GM19035 (cell line): ENCODE measurements around the gene EVA1C.
"Not testable (repeated sequence)": the region's sequence is repeated elsewhere in the genome, so short reads cannot be mapped to it uniquely, and the experiment has no call there.

Experiments used
- ATAC-seq: cut with Tn5 transposase; IDR thresholded peaks from one replicate; pipeline ENCODE4 v1.9.1; 2021; ENCODE audit not compliant: unreplicated experiment

Gene EVA1C, protein sequence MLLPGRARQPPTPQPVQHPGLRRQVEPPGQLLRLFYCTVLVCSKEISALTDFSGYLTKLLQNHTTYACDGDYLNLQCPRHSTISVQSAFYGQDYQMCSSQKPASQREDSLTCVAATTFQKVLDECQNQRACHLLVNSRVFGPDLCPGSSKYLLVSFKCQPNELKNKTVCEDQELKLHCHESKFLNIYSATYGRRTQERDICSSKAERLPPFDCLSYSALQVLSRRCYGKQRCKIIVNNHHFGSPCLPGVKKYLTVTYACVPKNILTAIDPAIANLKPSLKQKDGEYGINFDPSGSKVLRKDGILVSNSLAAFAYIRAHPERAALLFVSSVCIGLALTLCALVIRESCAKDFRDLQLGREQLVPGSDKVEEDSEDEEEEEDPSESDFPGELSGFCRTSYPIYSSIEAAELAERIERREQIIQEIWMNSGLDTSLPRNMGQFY

DNA sequence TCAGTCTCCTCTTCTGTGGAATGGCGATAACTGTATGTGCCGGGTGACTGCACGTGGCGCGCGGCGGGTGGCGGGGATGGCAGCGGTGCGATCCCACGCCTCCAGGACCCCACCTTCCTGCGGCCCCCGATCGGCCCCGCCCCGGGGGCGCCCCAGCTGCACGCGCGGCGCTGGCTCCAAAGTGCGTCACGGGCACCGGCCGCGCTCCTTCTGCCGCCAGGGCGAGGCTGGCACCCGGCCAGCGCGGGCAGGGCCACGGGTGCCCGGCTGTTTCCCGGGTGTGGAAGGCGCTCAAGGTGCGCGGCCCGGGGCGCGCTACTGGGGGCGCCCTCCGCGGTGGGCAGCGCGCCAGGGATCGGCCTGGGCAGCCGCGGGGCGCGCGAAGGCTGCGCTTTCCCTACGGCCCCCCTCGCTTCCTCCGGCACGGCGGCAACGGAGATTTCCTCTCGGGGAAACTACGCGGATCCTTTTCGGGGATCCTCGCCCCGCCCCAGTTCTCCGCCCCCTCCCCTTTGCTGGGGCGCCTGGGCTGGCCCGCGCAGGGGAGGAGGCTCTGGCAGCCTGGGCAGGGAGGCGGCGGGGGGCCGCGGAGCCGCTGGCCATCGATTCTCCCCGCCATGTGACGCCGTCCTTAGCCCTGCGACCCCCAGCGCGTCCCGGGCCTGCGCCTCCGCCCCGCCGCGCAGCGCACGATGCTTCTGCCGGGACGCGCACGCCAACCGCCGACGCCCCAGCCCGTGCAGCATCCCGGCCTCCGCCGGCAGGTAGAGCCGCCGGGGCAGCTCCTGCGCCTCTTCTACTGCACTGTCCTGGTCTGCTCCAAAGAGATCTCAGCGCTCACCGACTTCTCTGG is at the start of gene EVA1C:
TSS of gene EVA1C (plus strand) at position 545 of the 853 bp plus-strand sequence. CDS start at position 693, 148 bp downstream.
- ATAC-seq = no peak

DNA sequence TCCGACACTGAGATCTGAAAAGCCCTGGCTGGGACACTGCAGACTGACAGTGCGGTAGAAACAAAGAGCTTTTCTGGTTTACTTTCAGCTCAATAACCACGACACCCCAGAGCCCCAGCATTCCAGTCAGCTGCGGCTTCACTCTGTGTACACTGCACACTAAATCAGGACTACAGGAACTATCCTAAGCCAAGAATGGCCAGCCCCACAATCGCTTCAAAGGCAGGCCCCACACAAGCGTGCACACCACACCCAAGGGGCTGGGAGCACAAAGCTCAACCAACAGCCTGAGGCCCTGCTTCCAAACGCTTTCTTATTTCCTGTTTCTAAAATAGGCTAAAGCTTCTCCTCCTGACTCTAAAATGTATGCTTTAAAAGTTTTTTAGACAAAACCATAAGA is 48.1 kb upstream of the EVA1C start:
- ATAC-seq = no peak

DNA sequence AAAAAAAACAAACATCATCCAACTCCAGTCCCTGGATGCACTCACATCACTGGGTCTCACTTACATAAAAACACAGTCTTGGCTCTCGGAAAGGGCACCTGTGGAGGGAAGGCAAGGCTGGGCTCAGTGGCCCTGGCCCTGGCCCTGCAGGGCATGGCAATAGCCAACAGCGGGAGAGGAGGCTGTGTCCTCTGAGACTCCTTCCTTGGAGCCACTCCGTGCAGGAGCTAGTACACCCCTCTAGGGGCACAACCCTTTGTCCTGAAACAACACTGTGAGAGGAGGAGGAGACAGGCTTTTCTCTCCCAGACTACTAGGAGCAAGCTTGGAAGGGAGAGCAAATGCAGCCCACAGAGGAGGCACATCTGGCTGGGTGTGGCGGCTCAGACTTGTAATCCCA is 47.7 kb upstream of the EVA1C start:
- no peak for ATAC-seq

DNA sequence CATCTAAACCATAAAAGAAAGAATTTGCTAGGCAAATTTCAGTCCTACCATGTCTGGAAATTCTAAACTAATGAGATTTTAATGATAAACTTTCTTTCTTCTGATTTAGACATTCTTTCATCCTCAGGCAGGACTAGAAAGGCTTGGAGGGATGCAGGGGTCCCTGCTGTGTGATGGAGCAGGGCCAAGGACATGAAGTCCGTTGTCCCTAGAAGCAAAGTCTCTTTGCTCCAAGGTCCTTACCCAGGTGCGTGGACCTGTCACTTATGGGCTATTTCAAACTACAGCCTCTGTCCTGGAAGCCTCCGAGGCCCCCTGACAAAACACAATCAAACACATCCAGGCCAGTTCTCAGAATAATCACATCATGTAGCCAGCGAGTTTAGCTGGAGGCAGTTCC is 46.3 kb upstream of the EVA1C start:
- ATAC-seq = no peak

DNA sequence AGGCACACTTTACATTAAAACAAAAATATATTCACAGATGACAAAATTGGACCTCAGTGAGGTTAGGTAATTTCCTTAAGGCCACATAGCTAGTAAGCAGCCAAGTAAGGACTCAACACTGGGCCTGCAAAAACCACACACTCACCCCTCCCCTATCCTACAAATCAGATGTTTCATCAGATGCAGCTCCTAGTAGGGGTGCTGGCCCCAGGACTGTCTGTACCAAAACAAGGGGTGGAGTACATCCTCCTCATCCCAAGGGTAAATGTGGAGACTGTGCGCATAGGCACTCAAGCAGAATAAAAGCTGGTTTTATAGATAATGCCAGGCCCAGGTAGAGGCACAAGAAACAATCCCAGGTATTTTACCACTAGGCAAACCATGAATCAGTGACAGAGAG is 45.3 kb upstream of the EVA1C start:
- ATAC-seq = no peak

DNA sequence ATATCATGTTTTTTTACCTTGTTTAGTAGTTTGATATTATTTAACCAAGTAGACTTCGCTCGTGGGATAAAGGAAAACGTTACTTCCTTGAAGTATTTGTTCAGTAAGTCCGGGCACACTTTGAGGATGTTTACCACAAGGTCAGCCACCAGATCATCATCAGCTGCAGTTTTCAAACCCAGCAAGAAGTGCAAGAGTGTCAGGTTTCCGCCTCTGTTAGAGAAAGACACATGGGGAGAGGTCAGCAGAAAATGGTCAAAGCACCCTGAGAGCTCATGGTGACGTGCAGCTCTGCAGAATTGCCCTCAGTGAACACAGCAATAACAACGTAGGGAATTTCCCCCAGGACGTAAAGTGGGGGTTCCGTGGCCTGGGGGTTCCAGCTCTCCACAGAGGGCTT is 44.1 kb upstream of the EVA1C start:
- ATAC-seq = no peak

DNA sequence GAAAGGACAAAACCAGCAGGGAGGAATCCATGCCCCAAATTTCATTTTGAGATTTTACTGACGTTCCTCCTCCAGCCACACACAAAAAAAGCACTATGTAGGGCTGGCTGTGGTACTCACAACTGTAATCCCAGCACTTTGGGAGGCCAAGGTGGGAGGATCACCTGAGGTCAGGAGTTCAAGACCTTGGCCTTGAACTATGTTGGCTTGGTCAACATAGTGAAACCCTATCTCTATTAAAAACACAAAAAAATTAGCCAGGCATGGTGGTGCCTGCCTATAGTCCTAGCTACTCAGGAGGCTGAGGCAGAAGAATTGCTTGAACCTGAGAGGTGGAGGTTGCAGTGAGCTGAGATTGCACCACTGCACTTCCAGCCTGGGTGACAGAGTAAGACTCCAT is 43.5 kb upstream of the EVA1C start:
- ATAC-seq = not testable (repeated sequence)

DNA sequence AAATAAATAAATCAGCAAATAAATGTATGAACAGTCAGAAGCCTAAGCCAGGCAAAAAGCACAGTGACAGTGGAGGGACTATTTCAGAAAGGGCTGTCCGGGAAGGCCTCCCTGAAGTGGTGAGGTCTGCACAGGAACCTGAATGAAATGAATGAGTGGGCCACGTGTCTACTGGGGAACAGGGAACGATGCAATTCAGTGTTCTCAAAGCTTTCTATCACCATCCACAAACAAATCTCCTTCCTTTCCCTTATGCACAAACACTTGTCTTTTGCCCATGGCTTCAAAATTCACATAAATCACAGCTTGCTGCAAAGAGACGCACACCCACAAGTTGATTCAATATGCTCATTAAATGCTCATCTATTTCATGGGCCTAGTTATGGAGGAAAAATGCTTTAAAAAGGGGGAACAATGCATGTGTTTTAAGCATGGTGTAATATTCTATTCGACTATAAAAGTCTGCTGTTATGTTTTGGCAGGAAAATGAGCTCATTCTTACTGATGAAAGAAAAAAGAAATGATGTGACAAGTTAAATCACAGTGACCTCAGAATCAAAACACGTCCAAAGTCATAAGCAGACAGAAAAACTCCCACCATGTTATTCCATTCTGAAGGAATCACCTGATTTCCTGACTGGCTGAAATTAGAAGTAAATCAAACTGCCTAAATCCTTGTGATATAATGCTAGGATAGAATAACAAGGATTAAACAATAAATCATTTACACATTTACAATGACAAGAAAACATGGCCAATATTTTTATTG is 41.3 kb upstream of the EVA1C start:
- ATAC-seq = no peak

DNA sequence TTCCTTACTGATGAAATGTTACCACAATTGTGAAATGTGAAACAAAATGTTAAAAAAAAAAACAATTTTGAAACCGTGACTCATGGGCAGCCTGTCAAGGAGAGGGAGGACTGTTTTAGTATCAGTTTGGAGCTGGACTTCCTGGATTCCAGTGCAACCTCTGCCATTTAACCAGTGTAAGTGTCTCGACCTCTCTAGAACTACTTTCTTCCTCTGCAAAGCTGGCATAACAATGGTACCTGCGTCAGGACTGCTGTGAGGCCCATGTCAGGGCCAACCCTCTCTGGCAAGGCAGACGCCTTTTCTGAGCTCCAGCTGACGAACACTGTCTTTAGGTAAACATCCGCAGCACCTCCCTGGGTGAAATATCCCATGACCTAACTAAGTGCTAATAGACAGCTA is 40.6 kb upstream of the EVA1C start:
- no peak for ATAC-seq

DNA sequence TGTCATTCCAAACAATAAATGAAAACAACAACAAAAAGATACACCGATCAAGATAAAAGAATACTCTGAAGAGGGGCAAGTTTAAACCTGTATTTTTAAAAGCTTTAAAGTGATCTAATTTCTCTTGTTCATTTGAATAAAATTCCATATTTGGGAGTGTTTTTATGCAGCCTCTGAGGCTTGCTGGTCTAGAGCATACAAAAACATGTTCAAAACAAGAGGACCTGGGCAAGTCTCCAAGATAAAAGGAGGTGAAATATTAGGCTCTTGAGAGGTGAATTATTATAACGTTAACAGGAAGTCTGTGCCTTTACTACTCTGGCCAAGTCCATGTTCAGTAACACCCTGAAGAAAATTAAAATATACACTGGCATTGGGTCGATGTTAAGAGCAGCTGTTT is 39.8 kb upstream of the EVA1C start:
- ATAC-seq = no peak

DNA sequence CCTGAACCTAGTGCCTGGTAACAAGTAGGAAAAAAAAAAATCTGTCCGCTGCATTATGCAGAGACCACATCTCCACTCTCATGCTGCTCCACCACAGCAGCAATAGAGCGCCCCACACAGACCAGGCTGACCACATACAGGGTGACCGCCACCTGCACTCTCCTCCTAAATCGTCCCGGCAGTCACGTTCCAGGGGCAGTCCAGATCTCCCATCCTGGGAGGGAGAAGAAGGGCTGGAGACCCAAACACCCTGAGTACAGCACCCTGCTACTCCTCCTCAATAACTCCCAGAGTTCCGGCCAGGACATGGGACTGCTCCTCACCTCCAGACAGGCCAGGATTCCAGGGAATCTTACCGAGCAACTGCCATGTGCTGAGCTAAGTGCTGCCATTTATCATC is 35.0 kb upstream of the EVA1C start:
- ATAC-seq = no peak

DNA sequence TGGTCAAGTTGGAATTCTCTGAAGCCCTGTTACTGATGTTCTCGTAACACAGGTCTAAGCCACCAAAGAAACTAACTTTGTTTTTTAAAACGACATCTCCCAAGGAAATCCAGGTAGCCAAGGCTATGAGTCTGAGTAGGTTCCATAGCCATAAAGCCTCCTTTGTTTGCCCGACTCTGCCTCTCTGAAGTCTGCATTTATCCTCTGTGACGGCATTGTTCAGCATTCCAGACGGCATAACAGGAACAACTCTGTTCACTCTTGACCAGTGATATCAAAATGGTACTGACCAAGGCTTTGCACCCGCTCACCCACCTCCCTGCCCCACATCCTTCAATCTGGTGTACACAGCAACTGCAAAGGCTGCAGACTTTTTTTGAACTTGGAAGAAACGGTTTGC is 34.5 kb upstream of the EVA1C start:
- ATAC-seq = no peak

DNA sequence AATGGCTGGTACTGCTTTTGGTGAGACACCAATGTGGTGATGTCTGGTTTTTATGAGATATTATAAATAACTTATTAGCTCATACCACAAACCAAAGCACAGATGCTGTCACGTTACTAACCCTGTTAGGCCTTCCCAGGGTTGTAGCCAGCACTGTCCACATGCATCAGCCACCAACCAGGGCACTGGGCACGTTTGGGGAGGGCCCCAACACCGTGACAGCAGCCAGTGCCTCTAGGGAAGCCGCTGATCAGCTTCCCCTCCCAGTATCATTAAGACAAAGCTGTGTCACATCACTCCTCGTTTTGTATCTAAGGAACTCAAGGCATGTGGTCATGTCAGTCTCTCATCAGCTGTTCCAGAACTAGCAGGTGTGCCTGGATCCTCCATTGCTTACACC is 33.5 kb upstream of the EVA1C start:
- ATAC-seq = no peak

DNA sequence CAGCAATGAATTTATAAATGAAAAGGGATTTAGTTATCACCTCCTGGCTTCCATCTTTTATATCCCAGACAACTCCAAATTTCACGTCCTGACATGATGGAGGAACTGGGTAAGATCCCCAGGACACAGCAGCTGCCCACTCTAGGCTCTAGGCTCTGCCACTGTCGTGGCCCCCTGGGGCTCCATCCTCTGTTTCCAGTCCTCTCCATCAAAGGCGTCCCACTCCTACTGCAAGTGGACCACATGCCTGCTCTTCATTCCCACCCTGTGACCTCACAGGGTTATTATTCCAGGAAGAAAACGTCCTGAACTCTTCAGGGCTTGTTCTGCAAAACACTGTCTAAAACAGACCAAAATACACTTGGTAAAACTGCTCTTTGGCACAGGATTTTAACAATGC is 31.6 kb upstream of the EVA1C start:
- ATAC-seq = no peak

DNA sequence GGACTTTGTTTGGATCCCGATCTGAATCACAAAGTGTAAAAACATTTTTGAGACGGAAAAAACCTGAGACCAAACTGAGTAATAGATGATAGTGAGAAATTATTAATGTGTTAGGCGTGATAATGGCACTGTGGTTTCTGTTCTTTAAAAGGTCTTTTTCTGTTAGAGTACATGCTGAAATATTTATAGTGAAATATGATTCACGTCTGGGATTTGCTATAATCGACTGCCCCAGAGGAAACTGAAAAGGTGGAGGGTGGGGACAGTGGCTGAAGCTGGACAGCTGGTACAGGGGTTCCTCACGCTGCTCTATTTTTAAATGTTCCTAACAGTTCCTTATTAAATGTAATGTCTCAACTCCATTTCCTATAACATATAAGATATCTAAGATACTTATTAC is 30.9 kb upstream of the EVA1C start:
- no peak for ATAC-seq

DNA sequence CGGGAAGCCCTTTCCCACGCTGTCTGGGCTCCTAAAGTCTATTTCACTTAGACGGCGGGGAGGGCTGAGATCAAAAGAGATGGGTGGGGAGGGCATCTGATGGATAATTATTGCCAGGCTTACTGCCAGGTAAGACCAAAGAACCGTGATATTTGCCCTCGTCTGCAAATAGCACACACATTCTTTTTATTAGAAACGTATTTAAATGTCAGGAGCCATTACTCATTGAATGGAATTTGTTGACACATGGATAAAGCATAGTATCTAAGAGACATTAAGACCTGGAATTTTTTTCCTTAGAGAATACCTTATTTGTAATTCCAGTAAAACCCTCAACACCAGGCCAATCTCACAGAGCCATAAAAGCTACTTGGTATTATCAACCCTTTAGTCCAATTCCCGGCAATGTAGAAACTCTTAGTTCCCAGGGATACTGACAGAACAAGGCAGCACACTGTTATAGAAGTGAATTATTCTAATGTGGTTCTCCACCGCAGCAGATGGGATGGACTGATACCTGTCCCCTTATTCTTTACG is 30.3 kb upstream of the EVA1C start:
- no peak for ATAC-seq

DNA sequence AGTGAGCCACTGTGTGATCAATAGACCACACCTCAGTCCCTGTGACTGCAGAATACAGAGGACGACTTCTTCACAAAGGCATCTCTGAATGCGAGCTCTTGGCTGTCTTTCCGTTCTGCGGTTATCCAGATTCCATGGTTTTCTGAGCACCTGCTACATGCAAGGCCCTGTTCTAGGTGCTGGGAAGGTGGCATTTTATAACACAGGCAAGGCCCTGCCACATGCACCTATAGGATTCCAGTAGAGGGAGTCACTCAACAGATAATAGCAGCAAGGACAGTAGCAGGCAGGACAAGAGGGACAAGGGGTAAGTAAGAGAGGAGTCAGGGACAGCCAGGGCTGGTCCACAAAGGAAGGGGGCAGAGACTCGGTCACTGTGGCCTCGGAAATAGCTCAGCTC is 28.7 kb upstream of the EVA1C start:
- no peak for ATAC-seq

DNA sequence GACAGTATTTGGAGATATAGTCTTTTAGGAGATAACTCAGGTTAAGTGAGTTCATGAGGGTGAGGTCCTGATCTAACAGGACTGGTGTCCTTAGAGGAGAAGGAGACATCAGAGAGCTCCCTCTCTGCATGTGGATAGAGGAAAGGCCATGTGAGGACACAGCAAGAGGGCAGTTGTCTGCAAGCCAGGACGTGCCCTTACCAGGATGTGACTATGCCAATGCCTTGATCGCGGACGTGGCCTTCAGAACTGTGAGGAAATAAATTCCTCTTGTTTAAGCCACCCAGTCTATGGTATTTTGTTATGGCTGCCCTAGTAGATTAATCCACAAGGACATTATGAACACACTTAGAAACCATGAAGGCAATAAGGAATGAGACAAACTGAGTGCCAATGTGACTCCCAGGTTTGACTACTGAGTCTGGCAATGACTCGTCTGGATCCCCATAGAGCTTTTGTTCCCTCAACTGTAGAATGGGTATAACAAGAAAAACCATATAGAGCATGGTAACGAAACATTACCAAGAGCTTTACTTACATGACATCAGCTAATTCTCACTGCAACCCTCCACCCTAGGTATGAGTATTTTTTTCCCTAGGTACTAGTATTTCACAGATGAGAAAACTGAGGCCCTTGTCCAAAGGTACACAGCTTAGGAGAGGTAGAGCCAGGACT is 26.2 kb upstream of the EVA1C start:
- ATAC-seq = no peak

DNA sequence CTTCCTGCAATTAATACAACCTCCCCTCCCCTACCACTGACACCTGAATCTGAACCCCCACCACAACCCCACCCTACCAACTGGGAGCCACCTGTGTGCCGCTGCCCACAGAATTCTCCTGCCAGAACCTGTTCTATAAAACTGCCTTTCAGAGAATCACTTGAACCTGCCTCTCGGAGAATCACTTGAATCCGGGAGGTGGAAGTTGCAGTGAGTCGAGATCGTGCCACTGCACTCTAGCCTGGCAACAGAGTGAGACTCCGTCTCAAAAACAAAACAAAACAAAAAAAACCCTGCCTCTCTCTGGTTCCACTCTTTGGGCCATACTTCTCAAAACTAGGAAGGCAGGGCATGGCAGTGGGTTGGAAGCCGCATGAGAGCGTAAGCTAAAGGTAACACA is 25.4 kb upstream of the EVA1C start:
- no peak for ATAC-seq

DNA sequence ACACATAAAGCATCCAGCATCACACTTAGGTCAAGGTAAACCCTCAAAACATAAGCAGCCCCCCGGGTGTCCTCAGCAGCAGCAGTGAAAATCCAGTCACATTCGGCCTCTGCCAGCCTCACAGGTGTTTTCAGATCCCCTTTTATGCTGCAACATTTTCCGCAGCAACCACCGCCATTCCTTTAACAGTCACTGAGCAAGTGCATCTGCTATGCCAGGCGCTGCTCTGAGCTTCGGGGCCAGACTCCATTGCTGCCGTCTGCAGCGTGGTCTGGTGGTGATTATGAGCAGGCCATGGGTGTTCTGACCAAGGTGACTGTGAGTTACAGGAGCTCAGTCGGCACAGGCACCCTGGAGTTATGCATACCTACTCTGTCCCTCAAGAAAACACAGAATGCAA is 24.2 kb upstream of the EVA1C start:
- ATAC-seq = no peak
